ENCODE results near the gene MED23.

DNA sequence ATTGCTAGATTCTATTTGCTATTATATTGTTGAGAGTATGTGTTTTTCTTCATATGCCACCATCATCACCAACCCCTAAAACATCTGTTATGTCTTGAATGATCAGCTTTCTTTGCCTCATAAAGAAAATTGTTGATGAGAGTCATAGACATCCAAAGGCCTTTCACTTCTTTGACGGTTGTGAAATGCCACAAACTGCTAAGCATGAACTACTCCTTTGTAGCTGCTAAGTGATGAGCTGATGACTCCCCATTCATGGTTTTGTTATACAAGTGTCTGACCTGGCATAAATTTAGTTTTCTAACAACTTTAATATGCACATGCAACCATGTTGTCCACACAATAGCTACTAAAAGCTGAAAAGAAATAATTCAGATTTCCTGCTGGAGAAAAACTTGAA lies 684 bp upstream of the MED23 start:
- TF ChIP-seq, protein P1, sequence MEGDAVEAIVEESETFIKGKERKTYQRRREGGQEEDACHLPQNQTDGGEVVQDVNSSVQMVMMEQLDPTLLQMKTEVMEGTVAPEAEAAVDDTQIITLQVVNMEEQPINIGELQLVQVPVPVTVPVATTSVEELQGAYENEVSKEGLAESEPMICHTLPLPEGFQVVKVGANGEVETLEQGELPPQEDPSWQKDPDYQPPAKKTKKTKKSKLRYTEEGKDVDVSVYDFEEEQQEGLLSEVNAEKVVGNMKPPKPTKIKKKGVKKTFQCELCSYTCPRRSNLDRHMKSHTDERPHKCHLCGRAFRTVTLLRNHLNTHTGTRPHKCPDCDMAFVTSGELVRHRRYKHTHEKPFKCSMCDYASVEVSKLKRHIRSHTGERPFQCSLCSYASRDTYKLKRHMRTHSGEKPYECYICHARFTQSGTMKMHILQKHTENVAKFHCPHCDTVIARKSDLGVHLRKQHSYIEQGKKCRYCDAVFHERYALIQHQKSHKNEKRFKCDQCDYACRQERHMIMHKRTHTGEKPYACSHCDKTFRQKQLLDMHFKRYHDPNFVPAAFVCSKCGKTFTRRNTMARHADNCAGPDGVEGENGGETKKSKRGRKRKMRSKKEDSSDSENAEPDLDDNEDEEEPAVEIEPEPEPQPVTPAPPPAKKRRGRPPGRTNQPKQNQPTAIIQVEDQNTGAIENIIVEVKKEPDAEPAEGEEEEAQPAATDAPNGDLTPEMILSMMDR (IDR thresholded peaks at IDR 0.05): no peak
- TF ChIP-seq POLR2A (IDR thresholded peaks at IDR 0.05): no peak
